K562 treated with DMSO at 1 percent for 48 hours (cell line): ENCODE data around the gene VPS41. TPM values are rescaled to one million over a fixed set of nuclear protein-coding genes. Genes with fewer than 3 reads are reported as not detected.

Experiments
- total RNA-seq: library from RNA; unstranded; fragments of 300-600 nt; gene quantifications from 2 replicates; pipeline ENCODE4 v1.2.3, GENCODE V29; 2022; ENCODE audit warnings: low replicate concordance; ENCODE audit errors: extremely low read depth

Gene VPS41
- total RNA-seq: not detected in 2 replicates

DNA sequence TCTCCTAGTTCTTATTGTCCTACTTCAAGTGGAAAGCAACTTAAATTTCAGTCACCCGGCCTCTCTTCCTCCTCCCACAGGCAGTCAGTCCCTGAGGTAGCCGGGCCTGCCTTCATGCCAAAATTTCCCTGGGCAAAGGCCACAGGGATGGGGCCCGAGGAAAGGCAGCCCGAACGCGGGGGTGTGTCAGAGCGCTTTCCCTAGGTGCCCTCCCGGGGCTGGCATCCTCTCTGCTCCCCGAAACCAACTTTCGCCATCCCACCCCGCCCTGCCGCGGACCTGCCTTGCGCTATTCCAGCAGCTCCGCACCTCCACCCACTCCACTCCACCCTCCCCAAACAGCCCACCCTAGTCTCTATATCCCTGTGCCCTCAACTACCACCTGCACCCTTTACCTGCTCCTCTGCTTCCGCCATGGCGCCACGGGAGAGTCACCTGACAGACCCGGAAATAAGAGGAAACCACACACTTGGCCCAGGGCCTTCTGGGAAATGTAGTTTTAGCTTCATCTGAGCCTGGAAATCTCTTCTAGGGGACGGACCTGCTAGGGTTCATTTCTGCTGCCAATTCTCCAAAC lies at the start of gene VPS41:
Gene VPS41 (minus strand): TSS at position 433 of the 577 bp plus-strand sequence. CDS start 17 bp downstream, at position 416.

Other genes starting within 250 kb of the VPS41 start
- gene POU6F2, start 68.7 kb upstream of the VPS41 start, total RNA-seq: not detected in 2 replicates